Measurements from ENCODE around the gene HIF1A. TPM values are rescaled to one million over a fixed set of nuclear protein-coding genes. Genes with fewer than 3 reads are reported as not detected.
"Not testable (repeated sequence)": the region's sequence is repeated elsewhere in the genome, so short reads cannot be mapped to it uniquely, and the experiment has no call there.

HIF1A gene
- total RNA-seq, 1 donor from 2014 or later, result 137 TPM

DNA sequence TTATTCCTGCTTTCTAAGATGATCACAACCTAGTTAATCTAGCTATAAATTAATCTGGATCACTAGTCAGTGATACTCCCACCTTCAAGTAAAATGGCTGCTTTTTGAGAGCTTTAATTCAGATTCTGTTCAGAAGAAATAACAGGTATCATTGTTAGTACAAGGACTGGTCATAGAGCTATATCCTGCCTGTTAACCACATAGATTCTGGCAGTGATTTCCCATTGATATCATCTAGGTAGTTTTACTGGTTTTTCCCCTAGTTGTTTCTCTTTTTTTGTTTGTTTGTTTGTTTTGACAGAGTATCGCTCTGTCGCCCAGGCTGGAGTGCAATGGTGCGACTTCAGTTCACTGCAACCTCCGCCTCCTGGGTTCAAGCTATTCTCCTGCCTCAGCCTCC lies 39.0 kb upstream of the HIF1A start:
- H3K27ac Mint-ChIP-seq, result no peak overlapping the region
- no peaks in the 10 kb centered on the region for H3K36me3 Mint-ChIP-seq (ENCODE audit: insufficient read depth)
- no peaks in the 10 kb centered on the region for H3K9me3 Mint-ChIP-seq (ENCODE audit: low read depth)
- peaks cover 8% of the 10 kb centered on the region for H3K27me3 Mint-ChIP-seq
- no peak for DNase-seq (ENCODE audit: low spot score, unreplicated experiment)
- H3K4me1 Mint-ChIP-seq (ENCODE audit: low read depth), result no peaks in the 10 kb centered on the region
- TF ChIP-seq, protein P1, sequence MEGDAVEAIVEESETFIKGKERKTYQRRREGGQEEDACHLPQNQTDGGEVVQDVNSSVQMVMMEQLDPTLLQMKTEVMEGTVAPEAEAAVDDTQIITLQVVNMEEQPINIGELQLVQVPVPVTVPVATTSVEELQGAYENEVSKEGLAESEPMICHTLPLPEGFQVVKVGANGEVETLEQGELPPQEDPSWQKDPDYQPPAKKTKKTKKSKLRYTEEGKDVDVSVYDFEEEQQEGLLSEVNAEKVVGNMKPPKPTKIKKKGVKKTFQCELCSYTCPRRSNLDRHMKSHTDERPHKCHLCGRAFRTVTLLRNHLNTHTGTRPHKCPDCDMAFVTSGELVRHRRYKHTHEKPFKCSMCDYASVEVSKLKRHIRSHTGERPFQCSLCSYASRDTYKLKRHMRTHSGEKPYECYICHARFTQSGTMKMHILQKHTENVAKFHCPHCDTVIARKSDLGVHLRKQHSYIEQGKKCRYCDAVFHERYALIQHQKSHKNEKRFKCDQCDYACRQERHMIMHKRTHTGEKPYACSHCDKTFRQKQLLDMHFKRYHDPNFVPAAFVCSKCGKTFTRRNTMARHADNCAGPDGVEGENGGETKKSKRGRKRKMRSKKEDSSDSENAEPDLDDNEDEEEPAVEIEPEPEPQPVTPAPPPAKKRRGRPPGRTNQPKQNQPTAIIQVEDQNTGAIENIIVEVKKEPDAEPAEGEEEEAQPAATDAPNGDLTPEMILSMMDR (IDR thresholded peaks at IDR 0.05; ENCODE audit: unreplicated experiment), result no peak
- no peak overlapping the region for H3K4me3 Mint-ChIP-seq (ENCODE audit: low read depth)

DNA sequence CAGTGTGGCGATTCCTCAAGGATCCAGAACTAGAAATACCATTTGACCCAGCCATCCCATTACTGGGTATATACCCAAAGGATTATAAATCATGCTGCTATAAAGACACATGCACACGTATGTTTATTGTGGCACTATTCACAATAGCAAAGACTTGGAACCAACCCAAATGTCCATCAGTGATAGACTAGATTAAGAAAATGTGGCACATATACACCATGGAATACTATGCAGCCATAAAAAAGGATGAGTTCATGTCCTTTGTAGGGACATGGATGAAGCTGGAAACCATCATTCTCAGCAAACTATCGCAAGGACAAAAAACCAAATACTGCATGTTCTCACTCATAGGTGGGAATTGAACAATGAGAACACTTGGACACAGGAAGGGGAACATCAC lies 37.2 kb upstream of the HIF1A start:
- not testable (repeated sequence) for H3K36me3 Mint-ChIP-seq (ENCODE audit: insufficient read depth); H3K4me3 Mint-ChIP-seq (ENCODE audit: low read depth); H3K27me3 Mint-ChIP-seq; H3K9me3 Mint-ChIP-seq (ENCODE audit: low read depth); H3K4me1 Mint-ChIP-seq (ENCODE audit: low read depth); H3K27ac Mint-ChIP-seq; DNase-seq (ENCODE audit: low spot score, unreplicated experiment)

DNA sequence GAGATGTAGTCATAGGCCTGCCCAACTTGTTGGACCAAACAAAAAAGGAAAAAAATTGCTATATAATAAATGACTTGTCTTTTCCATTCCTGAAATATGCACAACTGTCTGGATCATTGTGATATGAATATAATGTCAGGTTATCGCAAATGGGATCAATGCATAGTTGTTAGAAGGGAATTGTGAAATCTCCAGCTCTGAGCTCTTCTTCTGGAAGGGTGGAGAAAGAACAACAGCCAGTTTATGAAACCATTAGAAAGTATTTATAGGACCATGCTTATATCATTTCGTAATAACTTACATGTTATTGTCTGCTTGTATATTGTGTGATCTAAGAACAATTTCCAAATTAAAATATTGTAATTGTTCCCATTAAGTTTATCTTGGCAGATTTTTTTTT lies 35.7 kb upstream of the HIF1A start:
- Mint-ChIP-seq H3K27me3 (no peaks in the 10 kb centered on the region), H3K4me1 (ENCODE audit: low read depth) (no peaks in the 10 kb centered on the region), H3K4me3 (ENCODE audit: low read depth) (no peak overlapping the region), H3K9me3 (ENCODE audit: low read depth) (no peaks in the 10 kb centered on the region), H3K27ac (no peak overlapping the region), H3K36me3 (ENCODE audit: insufficient read depth) (no peaks in the 10 kb centered on the region)
- TF ChIP-seq, protein P1 (IDR thresholded peaks at IDR 0.05; ENCODE audit: unreplicated experiment), result no peak
- DNase-seq (ENCODE audit: low spot score, unreplicated experiment), result no peak

DNA sequence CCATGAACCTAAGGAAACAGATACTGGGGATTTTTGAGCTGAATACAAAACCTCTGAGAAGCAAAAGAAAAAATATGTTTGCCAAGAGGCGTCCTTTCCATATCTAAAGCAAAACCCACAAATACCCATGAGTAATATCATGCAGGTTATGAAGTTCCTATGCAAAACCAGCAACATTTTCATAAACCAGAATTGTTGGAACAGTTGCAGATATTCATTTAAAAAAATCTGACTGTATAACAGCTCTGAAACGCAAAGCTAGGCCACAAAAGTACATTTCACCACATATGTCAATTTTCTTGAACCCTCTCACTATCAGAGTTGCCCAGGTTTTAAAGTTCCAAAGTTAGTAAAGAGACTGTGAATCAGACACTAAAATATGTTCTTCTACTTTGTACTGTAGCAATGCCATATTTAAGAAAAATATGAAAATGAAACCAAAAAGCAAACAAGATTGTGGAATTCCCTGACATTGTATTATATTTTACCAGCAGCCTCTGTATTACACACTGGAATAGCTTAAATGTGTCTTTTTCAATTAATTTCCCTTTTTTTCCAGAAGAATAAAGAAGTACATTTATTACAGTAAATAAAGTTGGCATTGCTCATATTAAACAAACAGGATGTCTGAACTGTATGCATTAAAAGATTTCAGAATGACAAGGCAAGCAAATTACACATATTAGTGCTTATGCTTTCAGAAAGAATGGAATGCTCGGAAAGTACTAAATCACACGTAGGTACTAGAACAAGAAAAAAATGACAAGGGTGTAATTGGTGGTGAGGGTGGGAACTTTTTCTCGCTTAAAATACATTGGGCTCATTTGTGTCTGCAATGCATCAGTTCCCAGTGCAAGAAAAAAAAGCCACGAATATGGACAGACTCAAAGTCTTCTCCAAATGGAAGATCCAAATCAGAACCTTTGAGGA lies 33.6 kb upstream of the HIF1A start:
- no peaks in the 10 kb centered on the region for H3K27me3 Mint-ChIP-seq
- H3K4me3 Mint-ChIP-seq (ENCODE audit: low read depth), result no peak overlapping the region
- no peaks in the 10 kb centered on the region for H3K9me3 Mint-ChIP-seq (ENCODE audit: low read depth)
- TF ChIP-seq, protein P1 (IDR thresholded peaks at IDR 0.05; ENCODE audit: unreplicated experiment), result no peak
- H3K4me1 Mint-ChIP-seq (ENCODE audit: low read depth), result no peaks in the 10 kb centered on the region
- DNase-seq (ENCODE audit: low spot score, unreplicated experiment), result no peak
- H3K36me3 Mint-ChIP-seq (ENCODE audit: insufficient read depth), result no peaks in the 10 kb centered on the region
- no peak overlapping the region for H3K27ac Mint-ChIP-seq

DNA sequence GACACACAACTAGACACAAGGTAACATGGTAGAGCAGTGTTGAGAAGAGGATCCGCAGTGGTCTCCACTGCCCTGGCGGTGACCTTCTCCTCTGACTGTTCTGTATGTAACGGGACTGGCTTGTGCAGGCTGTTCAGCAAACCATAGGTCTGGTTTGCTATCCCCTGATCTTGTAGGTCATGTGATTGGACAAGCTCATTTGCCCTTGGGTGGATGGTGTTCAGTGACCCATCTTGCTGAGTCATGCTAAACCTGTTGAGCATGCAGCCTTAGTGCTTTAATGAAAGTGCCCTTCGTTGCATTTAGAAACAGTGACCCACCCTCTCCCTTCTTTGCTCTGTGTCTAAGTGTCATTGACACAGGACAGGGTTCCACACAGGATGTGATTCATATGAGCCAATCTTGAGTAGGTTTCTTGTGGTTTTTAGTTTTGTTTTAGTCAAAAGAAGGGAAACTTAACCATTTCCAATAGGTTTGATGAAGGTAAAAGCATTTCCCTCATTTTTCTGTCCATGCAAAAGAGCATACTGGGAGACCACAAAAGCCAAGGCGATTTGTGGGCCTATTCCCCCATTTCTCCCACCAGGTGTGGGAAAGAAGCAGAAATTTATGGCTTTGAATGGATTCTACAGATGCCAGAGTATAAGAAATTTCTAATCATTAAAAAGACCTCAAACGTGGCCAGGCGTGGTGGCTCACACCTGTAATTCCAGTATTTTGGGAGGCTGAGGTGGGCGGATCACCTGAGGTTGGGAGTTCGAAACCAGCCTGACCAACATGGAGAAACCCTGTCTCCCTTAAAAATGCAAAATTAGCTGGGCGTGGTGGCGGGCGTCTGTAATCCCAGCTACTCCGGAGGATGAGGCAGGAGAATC lies 32.6 kb upstream of the HIF1A start:
- H3K27me3 Mint-ChIP-seq, result no peaks in the 10 kb centered on the region
- no peak overlapping the region for H3K27ac Mint-ChIP-seq
- DNase-seq (ENCODE audit: low spot score, unreplicated experiment), result no peak
- no peaks in the 10 kb centered on the region for H3K4me1 Mint-ChIP-seq (ENCODE audit: low read depth)
- TF ChIP-seq, protein P1 (IDR thresholded peaks at IDR 0.05; ENCODE audit: unreplicated experiment), result no peak
- H3K9me3 Mint-ChIP-seq (ENCODE audit: low read depth), result no peaks in the 10 kb centered on the region
- no peaks in the 10 kb centered on the region for H3K36me3 Mint-ChIP-seq (ENCODE audit: insufficient read depth)
- no peak overlapping the region for H3K4me3 Mint-ChIP-seq (ENCODE audit: low read depth)
